K562 (cell line): ENCODE data around the gene TMEM151A. TPM values are rescaled to one million over a fixed set of nuclear protein-coding genes. Genes with fewer than 3 reads are reported as not detected.
A peak's percentile ranks its signal among the peaks of the same experiment; 100 is the strongest.

Experiments
- BACH1 ChIP-seq: fragments of 200-800 bp; sonication (Bioruptor generic); IDR thresholded peaks from 2 replicates; pipeline ENCODE4 v1.6.1; 2016; ENCODE audit warnings: missing genetic modification characterization, missing compliant biosample characterization
- CBX5 ChIP-seq: IDR thresholded peaks from 2 replicates; pipeline ENCODE4 v1.6.1; 2014; ENCODE audit warnings: low read depth, borderline replicate concordance
- JUND ChIP-seq, 2 experiments: IDR thresholded peaks; 2 replicates in 1 of 2; 3 replicates in 1 of 2; pipeline ENCODE4 v1.6.1; 2011; ENCODE audit warnings: borderline replicate concordance in 2 of 2, low read depth in 2 of 2, low read length in 2 of 2, improper control_type of control experiment in 1 of 2, missing biosample characterization in 1 of 2, missing genetic modification characterization in 1 of 2, missing genetic modification reagents in 1 of 2
- L3MBTL2 ChIP-seq: fragments of 450-650 bp; IDR thresholded peaks from 2 replicates; pipeline ENCODE4 v1.6.1; 2016; ENCODE audit warnings: mild to moderate bottlenecking, moderate library complexity
- MIER1 ChIP-seq: fragments of 450-650 bp; IDR thresholded peaks from 2 replicates; pipeline ENCODE4 v1.6.1; 2016; ENCODE audit warnings: antibody characterized with exemption, mild to moderate bottlenecking, low read depth
- MTA3 ChIP-seq: fragments of 450-650 bp; formaldehyde crosslinking; IDR thresholded peaks from 2 replicates; pipeline ENCODE4 v1.6.1; 2017; ENCODE audit warnings: mild to moderate bottlenecking, borderline replicate concordance
- NONO ChIP-seq, 2 experiments: fragments of 200-400 bp in 1 of 2; fragments of 450-650 bp in 1 of 2; formaldehyde crosslinking in 1 of 2; IDR thresholded peaks; 2 replicates each; pipeline ENCODE4 v1.6.1; 2017; ENCODE audit warnings: low read depth in 2 of 2, mild to moderate bottlenecking in 2 of 2, moderate library complexity in 2 of 2, low read length in 1 of 2
- NRF1 ChIP-seq, 2 experiments: fragments of 450-650 bp; IDR thresholded peaks in 1 of 2; conservative IDR thresholded peaks in 1 of 2; 2 replicates each; pipeline ENCODE4 v1.6.1; 2014; ENCODE audit warnings: mild to moderate bottlenecking in 2 of 2
- POLR2AphosphoS2 ChIP-seq: IDR thresholded peaks from 2 replicates; pipeline ENCODE4 v1.6.1; 2012; ENCODE audit warnings: low read length, improper control_type of control experiment
- POLR2AphosphoS5 ChIP-seq: IDR thresholded peaks from 2 replicates; pipeline ENCODE4 v1.6.1; 2011; ENCODE audit warnings: mild to moderate bottlenecking, low read depth, low read length, moderate library complexity; ENCODE audit not compliant: control insufficient read depth, insufficient read depth
- POLR2G ChIP-seq: fragments of 200-400 bp; formaldehyde crosslinking; IDR thresholded peaks from 2 replicates; pipeline ENCODE4 v1.6.1; 2017; ENCODE audit warnings: low read depth, mild to moderate bottlenecking, antibody characterized with exemption, low read length, moderate library complexity
- ZBTB1 ChIP-seq: sonication (generic); formaldehyde crosslinking; IDR thresholded peaks from 2 replicates; pipeline ENCODE4 v1.8.1; 2023; ENCODE audit warnings: missing genetic modification reagents, low read depth, mild to moderate bottlenecking, borderline replicate concordance
- ZKSCAN3 ChIP-seq: fragments of 250-450 bp; sonication (Bioruptor Pico); IDR thresholded peaks from 2 replicates; pipeline ENCODE4 v1.4.0; 2020
- ZNF707 ChIP-seq: fragments of 250-450 bp; sonication (Bioruptor Pico); conservative IDR thresholded peaks from 2 replicates; pipeline ENCODE4 v1.8.0; 2022; ENCODE audit warnings: inconsistent platforms, mild to moderate bottlenecking, moderate library complexity
- polyA plus RNA-seq, 8 experiments: library from polyadenylated mRNA; depleted of rRNA in 4 of 8; stranded (reverse) in 5 of 8; unstranded in 3 of 8; fragments of >200 nt; fragmentation: Nextera tagmentation in 2 of 8; fragmentation: Illumina TruSeq in 1 of 8; extraction: Ambion mirVana in 2 of 8; extraction: Trizol in 1 of 8; gene quantifications; 2 replicates each; pipeline versions ENCODE4 v1.2.1 to v1.2.3, GENCODE V29; 2011 to 2014; ENCODE audit warnings: inconsistent platforms in 1 of 8, missing spikeins in 1 of 8
- total RNA-seq, 7 experiments: library from RNA; depleted of rRNA in 6 of 7; stranded (reverse); fragments of >200 nt in 6 of 7; fragmentation: Illumina TruSeq in 2 of 7; extraction: Trizol in 2 of 7; gene quantifications; 2 replicates each; pipeline versions ENCODE4 v1.2.1 to v1.2.3, GENCODE V29; 2011 to 2021; ENCODE audit warnings: low replicate concordance in 1 of 7
- TF ChIP-seq, protein P1 (sequence below): IDR thresholded peaks from 2 replicates; pipeline ENCODE4 v1.6.1; 2011; ENCODE audit warnings: borderline replicate concordance, low read depth, mild to moderate bottlenecking, moderate library complexity, low read length; ENCODE audit not compliant: insufficient read depth, poor library complexity, severe bottlenecking
- TF ChIP-seq, protein P2 (sequence below): fragments of 450-650 bp; formaldehyde crosslinking; IDR thresholded peaks from 2 replicates; pipeline ENCODE4 v1.4.0; 2022; ENCODE audit warnings: mild to moderate bottlenecking, moderate library complexity
- TF ChIP-seq, protein P3 (sequence below): fragments of 250-450 bp; sonication (Bioruptor Pico); IDR thresholded peaks from 2 replicates; pipeline ENCODE4 v1.5.0; 2021; ENCODE audit warnings: mild to moderate bottlenecking, borderline replicate concordance

TMEM151A gene
- total and polyA plus RNA-seq, 9 of the 15 experiments (the other 6 are each of a cell fraction or from before 2014, with no cell fraction given): not detected

DNA sequence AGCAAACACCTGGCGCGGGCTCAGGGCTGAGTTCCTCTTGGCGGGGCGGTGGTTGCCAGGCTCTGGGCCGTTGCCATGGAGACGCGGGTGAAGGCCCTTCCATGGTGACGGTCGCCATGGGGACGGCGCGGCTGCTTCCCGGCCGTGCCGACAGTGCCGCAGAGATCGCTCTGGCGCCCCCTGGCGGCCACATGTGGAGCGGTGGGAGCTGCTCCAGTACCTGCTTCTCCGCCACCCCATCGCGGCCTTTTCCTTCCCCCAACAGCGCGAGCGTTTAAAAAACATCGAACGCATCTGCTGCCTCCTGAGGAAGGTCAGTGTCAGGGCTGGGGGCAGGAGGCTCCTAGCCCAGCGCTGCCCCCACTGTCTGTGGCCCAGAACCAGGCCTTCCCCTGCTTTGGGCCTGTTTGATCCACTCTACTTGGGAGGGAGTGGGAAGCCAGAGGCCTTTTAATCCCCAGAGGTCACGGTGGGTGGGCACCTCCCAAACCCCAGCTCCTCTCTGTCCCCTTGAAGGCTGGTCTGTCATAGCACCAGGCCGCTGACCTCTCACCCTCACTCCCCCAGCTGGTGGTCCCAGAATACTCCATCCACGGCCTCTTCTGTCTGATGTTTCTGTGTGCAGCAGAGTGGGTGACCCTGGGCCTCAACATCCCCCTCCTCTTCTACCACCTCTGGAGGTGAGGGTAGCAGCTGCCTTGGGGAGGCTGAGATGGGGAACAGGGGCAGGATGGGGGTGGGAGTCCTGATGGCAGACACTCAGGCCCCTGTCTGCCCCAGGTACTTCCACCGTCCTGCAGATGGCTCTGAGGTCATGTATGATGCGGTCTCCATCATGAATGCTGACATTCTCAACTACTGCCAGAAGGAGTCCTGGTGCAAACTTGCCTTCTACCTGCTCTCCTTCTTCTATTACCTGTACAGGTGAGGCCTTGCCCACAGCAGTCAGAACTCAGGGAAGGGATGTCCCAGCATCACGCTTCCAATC is 8.9 kb upstream of the TMEM151A start (continued):
- TF ChIP-seq POLR2AphosphoS2: peak; percentile 86
- TF ChIP-seq ZNF707 (CRISPR knock-in tag): no peak
- TF ChIP-seq, protein P1, sequence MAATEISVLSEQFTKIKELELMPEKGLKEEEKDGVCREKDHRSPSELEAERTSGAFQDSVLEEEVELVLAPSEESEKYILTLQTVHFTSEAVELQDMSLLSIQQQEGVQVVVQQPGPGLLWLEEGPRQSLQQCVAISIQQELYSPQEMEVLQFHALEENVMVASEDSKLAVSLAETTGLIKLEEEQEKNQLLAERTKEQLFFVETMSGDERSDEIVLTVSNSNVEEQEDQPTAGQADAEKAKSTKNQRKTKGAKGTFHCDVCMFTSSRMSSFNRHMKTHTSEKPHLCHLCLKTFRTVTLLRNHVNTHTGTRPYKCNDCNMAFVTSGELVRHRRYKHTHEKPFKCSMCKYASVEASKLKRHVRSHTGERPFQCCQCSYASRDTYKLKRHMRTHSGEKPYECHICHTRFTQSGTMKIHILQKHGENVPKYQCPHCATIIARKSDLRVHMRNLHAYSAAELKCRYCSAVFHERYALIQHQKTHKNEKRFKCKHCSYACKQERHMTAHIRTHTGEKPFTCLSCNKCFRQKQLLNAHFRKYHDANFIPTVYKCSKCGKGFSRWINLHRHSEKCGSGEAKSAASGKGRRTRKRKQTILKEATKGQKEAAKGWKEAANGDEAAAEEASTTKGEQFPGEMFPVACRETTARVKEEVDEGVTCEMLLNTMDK: peak; percentile 98
- no peak for TF ChIP-seq CBX5
- no peak for TF ChIP-seq ZKSCAN3 (CRISPR knock-in tag)
- peak; percentile 31; the same call in 1 of the 2 replicates for TF ChIP-seq POLR2AphosphoS5
- TF ChIP-seq JUND (IDR thresholded peaks at IDR 0.05; ENCODE audit: borderline replicate concordance, low read depth, low read length): peak; percentile 55
- TF ChIP-seq JUND (tag; IDR thresholded peaks at IDR 0.05; ENCODE audit: borderline replicate concordance, low read depth, low read length): no peak; the same call in 2 of the 3 replicates
- 0 out of 2 replicates have a peak, but pooled peaks have one; percentile 27 for TF ChIP-seq MIER1
- TF ChIP-seq NONO (IDR thresholded peaks at IDR 0.05; ENCODE audit: low read depth in 2 of 2, low read length in 1 of 2): peak in 1 of 2 experiments; percentile 71; a peak in 1 of 4 replicates
- TF ChIP-seq MTA3: peak; percentile 49; the same call in 1 of the 2 replicates
- peak; percentile 9 to 35; a peak in 3 of 4 replicates for TF ChIP-seq NRF1 (conservative IDR thresholded peaks at IDR 0.05 in 1 of 2, IDR thresholded peaks at IDR 0.05 in 1 of 2)
- TF ChIP-seq, protein P2, sequence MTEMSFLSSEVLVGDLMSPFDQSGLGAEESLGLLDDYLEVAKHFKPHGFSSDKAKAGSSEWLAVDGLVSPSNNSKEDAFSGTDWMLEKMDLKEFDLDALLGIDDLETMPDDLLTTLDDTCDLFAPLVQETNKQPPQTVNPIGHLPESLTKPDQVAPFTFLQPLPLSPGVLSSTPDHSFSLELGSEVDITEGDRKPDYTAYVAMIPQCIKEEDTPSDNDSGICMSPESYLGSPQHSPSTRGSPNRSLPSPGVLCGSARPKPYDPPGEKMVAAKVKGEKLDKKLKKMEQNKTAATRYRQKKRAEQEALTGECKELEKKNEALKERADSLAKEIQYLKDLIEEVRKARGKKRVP (CRISPR knock-in tag): 0 out of 2 replicates have a peak, but pooled peaks have one; percentile 38
- TF ChIP-seq, protein P3, sequence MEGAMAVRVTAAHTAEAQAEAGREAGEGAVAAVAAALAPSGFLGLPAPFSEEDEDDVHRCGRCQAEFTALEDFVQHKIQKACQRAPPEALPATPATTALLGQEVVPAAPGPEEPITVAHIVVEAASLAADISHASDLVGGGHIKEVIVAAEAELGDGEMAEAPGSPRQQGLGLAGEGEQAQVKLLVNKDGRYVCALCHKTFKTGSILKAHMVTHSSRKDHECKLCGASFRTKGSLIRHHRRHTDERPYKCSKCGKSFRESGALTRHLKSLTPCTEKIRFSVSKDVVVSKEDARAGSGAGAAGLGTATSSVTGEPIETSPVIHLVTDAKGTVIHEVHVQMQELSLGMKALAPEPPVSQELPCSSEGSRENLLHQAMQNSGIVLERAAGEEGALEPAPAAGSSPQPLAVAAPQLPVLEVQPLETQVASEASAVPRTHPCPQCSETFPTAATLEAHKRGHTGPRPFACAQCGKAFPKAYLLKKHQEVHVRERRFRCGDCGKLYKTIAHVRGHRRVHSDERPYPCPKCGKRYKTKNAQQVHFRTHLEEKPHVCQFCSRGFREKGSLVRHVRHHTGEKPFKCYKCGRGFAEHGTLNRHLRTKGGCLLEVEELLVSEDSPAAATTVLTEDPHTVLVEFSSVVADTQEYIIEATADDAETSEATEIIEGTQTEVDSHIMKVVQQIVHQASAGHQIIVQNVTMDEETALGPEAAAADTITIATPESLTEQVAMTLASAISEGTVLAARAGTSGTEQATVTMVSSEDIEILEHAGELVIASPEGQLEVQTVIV (CRISPR knock-in tag): peak; percentile 95
- TF ChIP-seq ZBTB1: peak; percentile 19; the same call in 1 of the 2 replicates
- TF ChIP-seq BACH1 (tag): no peak
- peak; percentile 72 for TF ChIP-seq POLR2G
- 0 out of 2 replicates have a peak, but pooled peaks have one; percentile 19 for TF ChIP-seq L3MBTL2
